GM21423 (cell line): ENCODE measurements around the gene FGF5.
A peak's percentile ranks its signal among the peaks of the same experiment; 100 is the strongest.

Experiments
- ATAC-seq: cut with Tn5 transposase; IDR thresholded peaks from one replicate; pipeline ENCODE4 v1.9.1; 2021; ENCODE audit warnings: mild to moderate bottlenecking, moderate library complexity; ENCODE audit not compliant: unreplicated experiment

FGF5 gene

DNA sequence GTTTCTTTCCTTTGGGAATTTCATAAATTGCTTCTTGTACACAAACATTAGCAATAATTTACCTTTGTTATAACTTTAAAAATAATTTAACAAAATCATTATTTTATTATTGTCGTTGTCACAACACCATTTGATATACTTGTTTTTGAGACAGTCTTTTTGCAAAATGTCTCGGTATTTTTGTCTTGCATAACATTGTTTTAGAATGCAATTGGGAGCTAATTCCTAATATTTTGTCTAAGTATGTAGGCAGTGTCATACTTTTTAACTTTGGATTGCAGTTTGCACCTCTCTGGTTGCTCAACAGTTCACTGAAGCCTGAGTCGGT lies 68.7 kb downstream of the FGF5 start:
- no peak for ATAC-seq

DNA sequence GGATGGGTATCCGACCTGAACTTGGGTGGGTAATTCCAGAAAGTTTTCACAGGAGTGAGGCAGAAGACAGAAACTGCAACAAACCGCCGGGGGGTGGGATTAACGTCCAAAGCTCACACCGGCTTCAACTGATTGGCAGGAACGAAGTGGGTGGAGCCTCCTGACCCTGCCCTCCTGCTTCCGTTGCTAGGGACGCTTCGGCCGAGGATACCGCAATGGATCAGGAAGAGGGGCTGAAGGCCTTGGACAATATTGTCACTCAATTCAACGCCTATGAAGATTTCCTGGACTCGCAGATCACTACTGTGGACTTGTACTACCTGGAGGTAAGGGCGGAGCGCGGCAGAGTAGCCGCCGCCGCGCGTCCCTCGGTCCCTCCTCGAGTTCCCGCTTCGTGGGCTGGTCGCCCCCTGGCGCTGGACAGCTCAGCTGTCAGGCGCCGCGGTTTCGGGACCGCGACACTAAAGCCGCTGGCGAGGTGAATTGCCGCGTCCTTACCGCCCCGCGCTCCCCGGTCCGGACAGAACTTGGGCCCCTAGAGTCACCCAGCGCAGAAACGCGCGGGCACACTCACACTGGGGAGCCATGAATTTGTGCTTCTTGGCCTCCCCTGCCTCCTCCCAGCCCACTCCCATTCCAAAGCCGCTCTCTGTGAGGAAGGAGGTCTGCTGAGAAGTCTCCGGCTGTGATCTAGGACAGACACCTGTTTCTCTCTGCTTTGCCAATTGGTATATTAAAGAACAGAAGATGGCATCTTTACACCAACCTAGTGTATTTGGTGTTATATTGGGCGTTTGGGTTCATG lies 69.3 kb downstream of the FGF5 start, which contains the start of gene CFAP299:
Gene CFAP299 (plus strand): TSS at position 177 of the 805 bp plus-strand sequence.
- peak; percentile 99 for ATAC-seq

- no peak for ATAC-seq
These were observed 70.1 kb downstream of the FGF5 start for GRCh38 chr4:80336582-80336981.

GRCh38 chr4:80340036-80340435 lies 73.6 kb downstream of the FGF5 start:
- no peak for ATAC-seq
